DMS114 treated with DMSO at 0.1 percent for 48 hours (cell line): ENCODE data around the gene MATCAP1.

Experiments
- DNase-seq: peaks from one replicate; lab custom pipeline; 2025; ENCODE audit not compliant: unreplicated experiment; lab: John Stamatoyannopoulos, UW

Gene MATCAP1

DNA sequence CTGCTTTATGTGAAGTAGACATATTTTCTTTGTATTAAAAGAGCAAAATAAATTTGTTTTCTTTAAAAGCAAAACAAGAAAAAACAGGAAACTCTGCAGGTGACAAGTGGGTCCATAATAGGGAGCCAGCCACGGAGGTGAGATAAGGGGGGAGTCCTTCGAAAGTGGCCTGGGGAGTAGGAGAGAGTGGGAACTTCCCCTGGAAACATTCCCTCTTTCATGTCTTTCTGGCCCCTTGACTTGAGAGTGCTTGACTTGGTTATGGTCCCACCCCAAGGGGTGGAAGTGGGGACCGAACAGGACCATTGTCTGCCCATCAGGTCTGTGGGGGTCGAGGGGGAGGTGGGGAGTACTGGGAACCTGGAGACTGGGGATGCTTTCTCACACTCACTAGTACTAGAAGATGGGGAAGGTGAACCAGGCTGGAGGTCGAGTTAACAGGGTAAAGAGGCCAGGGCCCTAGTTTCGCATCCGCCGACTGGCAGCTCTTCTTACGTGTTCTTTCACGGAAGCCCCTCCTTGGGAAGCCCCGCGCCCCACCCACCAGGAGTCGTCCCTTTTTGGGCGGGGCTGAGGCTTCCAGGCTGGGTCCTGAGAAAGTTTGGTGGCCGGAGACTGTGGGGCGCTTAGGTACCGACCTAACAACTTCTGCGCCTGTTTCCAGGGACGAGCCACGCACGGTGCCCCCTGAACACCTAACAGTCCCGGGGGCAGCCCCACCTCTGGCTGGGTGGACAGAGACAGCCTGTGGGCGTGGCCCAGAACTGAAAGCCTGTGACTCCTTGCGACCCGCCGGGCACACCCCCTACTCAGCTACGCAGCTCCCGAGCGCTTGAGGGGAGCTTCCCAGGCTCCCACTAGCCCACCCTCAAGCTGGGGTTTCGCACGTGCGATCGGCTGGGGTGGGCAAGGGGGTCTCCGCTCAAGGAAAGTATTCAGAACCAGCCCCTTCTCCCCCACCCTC lies 24.8 kb downstream of the MATCAP1 start:
- DNase-seq: peak; percentile 27

DNA sequence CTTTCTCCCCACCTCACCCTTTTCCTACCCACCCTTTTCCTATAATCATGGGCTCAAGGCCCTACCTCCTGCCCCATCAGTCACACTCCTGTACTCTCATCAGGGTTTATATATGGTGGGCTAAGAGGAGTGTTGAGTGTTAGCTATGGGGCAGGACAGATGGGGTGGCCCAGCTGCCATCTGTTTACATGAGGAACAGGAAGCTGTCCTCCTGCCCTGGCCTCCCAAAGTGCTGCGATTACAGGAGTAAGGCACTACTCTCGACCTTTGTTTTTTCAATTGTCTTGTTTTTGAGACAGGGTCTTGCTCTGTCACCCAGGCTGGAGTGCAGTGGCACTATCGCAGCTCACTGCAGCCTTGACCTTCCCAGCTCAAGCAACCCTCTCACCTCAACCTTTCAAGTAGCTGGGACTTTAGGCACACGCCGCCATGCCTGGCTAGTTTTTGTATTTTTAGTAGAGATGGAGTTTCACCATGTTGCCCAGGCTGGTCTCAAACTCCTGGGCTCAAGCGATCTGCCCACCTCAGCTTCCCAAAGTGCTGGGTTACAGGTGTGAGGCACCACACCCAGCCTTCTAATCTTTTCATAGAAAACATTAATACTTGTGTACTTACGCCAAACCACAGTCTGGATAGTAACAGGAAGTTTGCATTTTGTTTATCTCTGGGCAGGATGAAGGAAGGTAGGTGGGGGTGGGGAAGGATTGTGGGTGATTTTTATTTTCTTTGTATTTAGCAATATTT lies 25.7 kb downstream of the MATCAP1 start:
- DNase-seq: no peak

DNA sequence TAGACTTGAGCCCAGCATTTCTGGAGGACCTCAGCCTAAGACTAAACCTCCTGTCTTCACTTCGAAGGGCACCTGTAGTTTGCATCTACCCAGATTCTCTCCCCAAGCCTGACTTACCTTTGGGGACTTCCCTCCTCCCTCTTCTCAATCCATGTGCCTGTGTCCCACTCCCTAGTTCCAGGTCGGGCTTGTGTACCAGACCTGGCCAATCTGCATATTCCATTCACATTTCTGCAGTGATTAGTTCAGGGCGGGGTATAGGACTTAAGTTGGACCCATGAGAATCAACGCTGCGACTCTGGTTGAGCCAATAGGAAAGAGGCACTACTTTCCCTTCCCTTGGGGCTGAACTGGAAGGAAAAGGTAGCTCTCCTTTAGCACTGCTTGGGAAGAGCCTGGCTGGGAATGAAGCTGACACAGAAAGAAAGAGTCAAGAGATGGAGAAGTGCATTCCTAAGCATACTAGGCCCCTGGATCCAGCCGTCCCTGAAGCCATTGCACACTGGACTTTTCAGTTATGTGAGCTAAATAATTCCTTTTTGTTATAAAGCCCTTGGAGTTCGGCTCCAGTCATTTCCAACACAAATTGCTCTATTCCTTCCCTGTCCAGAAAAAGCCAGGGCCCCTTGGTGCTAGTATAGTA lies 26.5 kb downstream of the MATCAP1 start:
- no peak for DNase-seq

DNA sequence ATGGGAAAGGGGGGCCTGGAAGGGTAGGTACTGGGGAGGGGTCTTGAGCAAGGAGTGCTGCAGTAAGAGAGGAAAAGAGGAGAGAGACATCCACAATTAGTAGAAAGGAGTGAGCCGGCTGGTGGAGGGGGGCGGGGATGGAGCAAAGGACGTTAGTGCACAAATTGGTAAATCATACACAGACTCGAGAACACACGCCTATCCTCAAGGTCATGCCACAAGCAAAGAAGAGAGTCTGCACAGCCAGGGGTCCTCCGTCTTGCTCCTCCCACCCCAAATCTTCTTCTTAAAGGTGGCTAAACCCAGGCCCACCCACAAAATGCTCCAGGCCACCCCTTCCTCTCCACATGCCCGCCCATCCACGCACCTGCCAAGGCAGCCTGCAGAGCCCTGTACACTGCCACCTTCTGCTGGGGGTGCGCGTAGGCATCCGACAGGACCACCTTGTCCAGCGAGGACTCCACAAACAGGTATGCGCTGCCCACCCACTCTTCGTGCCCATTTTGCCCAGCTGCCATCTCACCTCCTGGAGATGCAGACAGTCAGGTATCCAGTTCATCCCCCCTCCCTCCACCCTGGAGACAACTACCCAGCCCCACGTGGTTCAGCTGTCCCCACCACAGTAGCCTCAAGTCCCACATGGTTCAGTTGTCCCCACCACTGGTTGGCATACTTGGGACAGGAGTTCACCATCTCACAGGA lies 27.5 kb downstream of the MATCAP1 start:
- DNase-seq: no peak

GRCh38 chr16:67155295-67156142 lies 28.2 kb downstream of the MATCAP1 start:
- no peak for DNase-seq

GRCh38 chr16:67154578-67155294 lies 29.0 kb downstream of the MATCAP1 start:
- no peak for DNase-seq

- DNase-seq: no peak
Observed at GRCh38 chr16:67151431-67152097, 32.2 kb downstream of the MATCAP1 start.

- DNase-seq: peak; percentile 67
Observed at GRCh38 chr16:67150833-67151396, 32.8 kb downstream of the MATCAP1 start, which contains the start of gene B3GNT9. TSS of gene B3GNT9 (minus strand) at chr16:67150998. CDS start at chr16:67150485, 513 bp downstream.

DNA sequence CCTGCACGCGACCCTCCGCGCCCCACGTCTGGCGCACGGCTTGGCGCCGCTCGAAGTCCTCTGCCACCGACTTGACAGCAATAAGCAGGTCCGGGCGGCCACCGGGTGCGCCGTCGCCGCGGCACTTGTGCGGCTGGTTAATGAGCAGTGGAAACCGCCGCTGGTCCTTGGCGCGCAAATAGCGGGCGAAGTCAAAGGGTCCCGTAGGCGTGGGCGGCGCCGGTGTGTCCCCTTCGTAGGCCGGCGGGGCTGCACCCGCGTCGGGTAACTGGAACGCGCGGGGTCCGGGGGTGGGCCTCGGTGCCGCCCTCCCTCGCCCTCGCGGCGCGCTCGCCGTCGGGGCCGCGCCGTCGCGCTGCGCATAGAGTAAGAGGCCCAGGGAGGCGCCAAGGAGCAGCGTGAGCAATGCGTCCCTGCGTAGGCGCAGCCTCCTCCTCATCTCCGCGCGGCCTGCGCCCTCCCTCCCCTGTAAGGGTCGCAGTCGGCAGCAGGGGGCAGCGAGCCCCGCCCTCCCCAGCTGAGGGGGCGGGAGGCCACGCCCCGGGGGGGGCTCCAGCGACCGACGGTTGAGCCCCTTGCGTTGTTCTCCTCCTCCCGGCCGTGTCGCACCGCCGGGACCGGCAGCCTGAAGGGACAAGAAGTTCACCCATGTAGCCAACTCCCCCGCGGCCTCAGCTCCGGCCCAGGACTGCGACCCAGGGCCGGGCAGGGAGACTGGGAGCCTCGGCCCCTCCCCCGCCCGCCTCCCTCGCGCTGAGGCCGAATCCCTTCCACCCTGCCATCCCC lies 33.5 kb downstream of the MATCAP1 start:
- peak; percentile 72 for DNase-seq

GRCh38 chr16:67149276-67150046 lies 34.3 kb downstream of the MATCAP1 start:
- no peak for DNase-seq

DNA sequence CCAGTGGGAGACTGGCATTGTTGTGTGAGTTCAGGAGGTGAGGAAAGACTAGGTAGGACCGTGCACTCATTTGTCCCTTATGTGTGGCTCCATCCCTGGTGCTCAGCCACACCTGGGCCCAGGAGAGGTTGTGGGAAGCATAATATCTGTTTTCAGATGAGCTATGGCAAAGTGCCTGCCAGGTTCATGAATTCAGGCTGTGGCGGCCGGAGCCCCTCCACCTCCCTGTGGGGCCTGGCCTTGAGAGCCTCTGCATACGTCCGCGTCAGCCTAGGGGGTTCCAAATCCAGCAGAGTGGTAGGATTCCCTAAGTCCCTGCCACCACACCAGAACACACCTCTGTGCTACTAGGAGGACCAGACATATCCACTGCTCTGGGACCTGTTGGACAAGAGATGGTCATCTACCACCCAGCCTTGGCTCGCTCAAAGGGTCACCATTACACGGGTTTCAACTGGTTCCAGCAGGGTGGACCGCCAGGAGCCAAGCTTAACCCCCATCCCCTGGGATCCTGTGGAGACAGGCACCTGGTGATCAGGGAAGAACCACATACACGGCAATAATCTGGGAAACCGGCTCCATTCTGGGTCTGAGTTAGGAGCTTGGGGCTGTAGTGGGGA lies 35.0 kb downstream of the MATCAP1 start:
- no peak for DNase-seq

- no peak for DNase-seq
Observed at GRCh38 chr16:67148221-67148620, 35.5 kb downstream of the MATCAP1 start.

DNA sequence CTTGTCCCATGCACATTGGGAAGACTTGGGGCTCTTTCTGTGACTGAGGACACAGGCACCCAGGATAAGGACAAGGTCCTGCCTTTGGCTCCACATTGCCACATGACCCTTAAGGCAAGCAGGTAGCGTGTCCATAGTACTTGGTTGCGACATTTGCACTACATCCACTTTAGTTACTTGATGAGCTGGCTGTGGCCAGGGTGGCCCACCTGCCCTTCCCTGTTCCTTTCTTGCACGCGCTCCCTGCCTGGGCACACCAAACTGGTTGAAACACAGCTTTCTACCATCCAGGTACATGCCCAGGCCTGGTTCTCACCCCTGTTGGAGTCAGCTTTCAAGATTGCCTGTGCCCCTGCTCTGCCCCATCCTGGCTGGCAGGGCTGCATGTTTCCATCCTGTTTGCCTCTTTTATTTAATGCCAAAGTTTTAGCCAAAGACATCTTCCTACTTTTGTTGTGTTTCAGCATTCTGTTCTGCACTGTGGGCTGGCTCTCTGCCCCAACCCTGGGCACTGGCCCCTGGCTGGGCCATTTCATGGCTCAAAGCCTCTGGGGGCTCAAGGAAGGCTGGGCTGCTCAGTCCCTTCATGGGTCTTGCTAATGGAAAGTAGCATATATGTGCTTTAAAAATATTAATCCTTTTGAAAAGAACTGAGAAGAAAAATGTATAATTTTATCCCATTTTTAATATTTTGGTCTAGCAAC lies 36.2 kb downstream of the MATCAP1 start:
- no peak for DNase-seq

- DNase-seq: no peak
Observed at GRCh38 chr16:67146523-67147357, 37.0 kb downstream of the MATCAP1 start.

GRCh38 chr16:67145746-67146145 lies 38.0 kb downstream of the MATCAP1 start:
- DNase-seq: no peak
